Measurements from ENCODE around the gene RAPGEF3. TPM values are rescaled to one million over a fixed set of nuclear protein-coding genes. Genes with fewer than 3 reads are reported as not detected.

The RAPGEF3 gene
- total RNA-seq, 1 experiment from 2014 or later: 5.7 TPM

DNA sequence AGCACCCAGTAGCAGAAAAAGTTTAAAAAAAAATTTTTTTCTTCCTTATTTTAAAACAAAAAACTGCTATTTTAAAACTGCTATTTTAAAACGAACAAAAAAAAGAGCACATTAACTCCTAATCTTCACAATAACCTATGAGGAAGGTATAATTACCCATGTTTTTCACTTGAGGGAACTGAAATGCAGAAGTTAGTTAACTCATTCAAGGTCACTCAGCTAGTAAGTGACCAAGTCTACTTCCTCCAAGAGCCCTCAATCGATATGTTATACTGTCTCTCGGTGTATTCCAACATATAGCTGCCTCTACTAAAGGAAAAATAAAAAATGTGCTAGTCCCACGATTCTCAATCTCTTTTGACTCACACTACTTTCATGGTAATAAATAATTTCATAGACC is 60.6 kb downstream of the RAPGEF3 start:
- H3K4me2 ChIP-seq: no peak overlapping the region
- no peaks in the 10 kb centered on the region for H4K20me1 ChIP-seq (ENCODE audit: insufficient read depth)
- BruUV-seq (replicated peaks): no TSS peak
- DNase-seq: no peak
- POLR2A ChIA-PET (ENCODE audit: unreplicated experiment): interaction anchor here (0.6 kb wide), 1 partner anchor 39 kb away, joined by 3 read pairs; no protein-coding TSS in a partner anchor
- intact Hi-C loops (cut with micrococcal nuclease; ENCODE audit: unreplicated experiment): no loop called here
- peaks cover 16% of the 10 kb centered on the region for H3K79me2 ChIP-seq (ENCODE audit: low read depth)
- no peak overlapping the region for H3K27ac ChIP-seq
- peaks cover 9% of the 10 kb centered on the region; the same call in 1 of the 2 replicates for H3F3A ChIP-seq (ENCODE audit: insufficient read depth, low read depth)
- TF ChIP-seq EZH2 (IDR thresholded peaks at IDR 0.05; ENCODE audit: low read depth): no peak
- TF ChIP-seq, protein P1, sequence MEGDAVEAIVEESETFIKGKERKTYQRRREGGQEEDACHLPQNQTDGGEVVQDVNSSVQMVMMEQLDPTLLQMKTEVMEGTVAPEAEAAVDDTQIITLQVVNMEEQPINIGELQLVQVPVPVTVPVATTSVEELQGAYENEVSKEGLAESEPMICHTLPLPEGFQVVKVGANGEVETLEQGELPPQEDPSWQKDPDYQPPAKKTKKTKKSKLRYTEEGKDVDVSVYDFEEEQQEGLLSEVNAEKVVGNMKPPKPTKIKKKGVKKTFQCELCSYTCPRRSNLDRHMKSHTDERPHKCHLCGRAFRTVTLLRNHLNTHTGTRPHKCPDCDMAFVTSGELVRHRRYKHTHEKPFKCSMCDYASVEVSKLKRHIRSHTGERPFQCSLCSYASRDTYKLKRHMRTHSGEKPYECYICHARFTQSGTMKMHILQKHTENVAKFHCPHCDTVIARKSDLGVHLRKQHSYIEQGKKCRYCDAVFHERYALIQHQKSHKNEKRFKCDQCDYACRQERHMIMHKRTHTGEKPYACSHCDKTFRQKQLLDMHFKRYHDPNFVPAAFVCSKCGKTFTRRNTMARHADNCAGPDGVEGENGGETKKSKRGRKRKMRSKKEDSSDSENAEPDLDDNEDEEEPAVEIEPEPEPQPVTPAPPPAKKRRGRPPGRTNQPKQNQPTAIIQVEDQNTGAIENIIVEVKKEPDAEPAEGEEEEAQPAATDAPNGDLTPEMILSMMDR (conservative IDR thresholded peaks at IDR 0.05): no peak
- no peaks in the 10 kb centered on the region for H3K27me3 ChIP-seq (ENCODE audit: insufficient read depth, low read depth)
- H3K4me1 ChIP-seq (replicated peaks; ENCODE audit: insufficient read depth): no peaks in the 10 kb centered on the region
- no peak overlapping the region for H3K4me3 ChIP-seq
- no peaks in the 10 kb centered on the region for H3K9me3 ChIP-seq (ENCODE audit: insufficient read depth, low read depth)
- H3K36me3 ChIP-seq (ENCODE audit: low read depth): peaks cover 49% of the 10 kb centered on the region
- H2AFZ ChIP-seq: no peak overlapping the region
- CTCF ChIA-PET: no interaction called here
- no peaks in the 10 kb centered on the region for H3K9me2 ChIP-seq (ENCODE audit: insufficient read depth)

DNA sequence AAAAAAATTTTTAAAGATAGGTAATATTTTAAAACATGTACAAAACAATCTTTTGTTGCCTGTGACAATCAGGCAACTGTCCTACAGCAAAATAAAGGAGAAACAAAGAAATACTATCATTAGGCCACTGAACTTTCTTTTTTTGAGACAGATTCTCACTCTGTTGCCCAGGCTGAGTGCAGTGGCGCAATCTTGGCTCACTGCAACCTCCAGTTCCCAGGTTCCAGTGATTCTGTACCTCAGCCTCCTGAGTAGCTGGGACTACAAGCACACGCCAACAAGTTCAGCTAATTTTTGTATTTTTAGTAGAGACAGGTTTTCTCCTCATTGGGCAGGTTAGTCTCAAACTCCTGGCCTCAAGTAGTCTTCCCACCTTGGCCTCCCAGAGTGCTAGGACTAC is 69.5 kb downstream of the RAPGEF3 start:
- Histone ChIP-seq H3K27ac (no peak overlapping the region), H3F3A (ENCODE audit: insufficient read depth, low read depth) (peaks cover 7% of the 10 kb centered on the region; the same call in 1 of the 2 replicates), H3K36me3 (ENCODE audit: low read depth) (peaks cover 37% of the 10 kb centered on the region), H2AFZ (no peak overlapping the region), H3K4me3 (no peak overlapping the region), H3K4me2 (no peak overlapping the region), H3K9me2 (ENCODE audit: insufficient read depth) (no peaks in the 10 kb centered on the region), H3K4me1 (replicated peaks; ENCODE audit: insufficient read depth) (no peaks in the 10 kb centered on the region), H3K9me3 (ENCODE audit: insufficient read depth, low read depth) (no peaks in the 10 kb centered on the region), H3K79me2 (ENCODE audit: low read depth) (no peaks in the 10 kb centered on the region), H4K20me1 (ENCODE audit: insufficient read depth) (no peaks in the 10 kb centered on the region), H3K27me3 (ENCODE audit: insufficient read depth, low read depth) (no peaks in the 10 kb centered on the region)
- TF ChIP-seq, protein P1 (conservative IDR thresholded peaks at IDR 0.05): no peak
- ChIA-PET CTCF (no interaction called here), POLR2A (ENCODE audit: unreplicated experiment) (no interaction called here)
- BruUV-seq (replicated peaks): no TSS peak
- intact Hi-C loops (cut with micrococcal nuclease; ENCODE audit: unreplicated experiment): loop anchor here (5.0 kb wide), 1 partner anchor 1617 kb away; no protein-coding TSS in a partner anchor
- DNase-seq: no peak

- no TSS peak for BruUV-seq (replicated peaks)
- Histone ChIP-seq H3K9me3 (ENCODE audit: insufficient read depth, low read depth) (no peaks in the 10 kb centered on the region), H3K4me1 (replicated peaks; ENCODE audit: insufficient read depth) (no peaks in the 10 kb centered on the region), H3K9me2 (ENCODE audit: insufficient read depth) (no peaks in the 10 kb centered on the region), H3K27me3 (ENCODE audit: insufficient read depth, low read depth) (no peaks in the 10 kb centered on the region), H3K27ac (no peak overlapping the region), H3K4me2 (no peak overlapping the region), H2AFZ (no peak overlapping the region), H4K20me1 (ENCODE audit: insufficient read depth) (no peaks in the 10 kb centered on the region), H3K79me2 (ENCODE audit: low read depth) (no peaks in the 10 kb centered on the region), H3K4me3 (no peak overlapping the region), H3K36me3 (ENCODE audit: low read depth) (peaks cover 27% of the 10 kb centered on the region), H3F3A (ENCODE audit: insufficient read depth, low read depth) (peaks cover 10% of the 10 kb centered on the region; the same call in 1 of the 2 replicates)
- intact Hi-C loops (cut with micrococcal nuclease; ENCODE audit: unreplicated experiment): loop anchor here (5.0 kb wide), 1 partner anchor 1615 kb away; no protein-coding TSS in a partner anchor
- DNase-seq: no peak
- ChIA-PET CTCF (interaction anchor here (0.7 to 1.4 kb wide), 2 partner anchors 655 to 665 kb away, joined by 3 read pairs; no protein-coding TSS in a partner anchor), POLR2A (ENCODE audit: unreplicated experiment) (no interaction called here)
- TF ChIP-seq, protein P1 (conservative IDR thresholded peaks at IDR 0.05): no peak
- TF ChIP-seq EZH2 (IDR thresholded peaks at IDR 0.05; ENCODE audit: low read depth): no peak
These were observed 71.0 kb downstream of the RAPGEF3 start for GRCh38 chr12:47687636-47688035.

Measured in PC-9 (cell line).